GM12891 (cell line): ENCODE measurements around the gene PPDPF.

Source experiments
- POLR2A ChIP-seq: IDR thresholded peaks from 2 replicates; pipeline ENCODE4 v1.6.1; 2011; ENCODE audit warnings: low read depth, low read length, control low read depth
- POLR2AphosphoS5 ChIP-seq: IDR thresholded peaks from 2 replicates; pipeline ENCODE4 v1.6.1; 2011; ENCODE audit warnings: low read depth, low read length, control low read depth
- SPI1 ChIP-seq: IDR thresholded peaks from 2 replicates; pipeline ENCODE4 v1.6.1; 2011; ENCODE audit warnings: low read depth, low read length, control low read depth
- TAF1 ChIP-seq: IDR thresholded peaks from 2 replicates; pipeline ENCODE4 v1.6.1; 2011; ENCODE audit warnings: low read depth, low read length, control low read depth

DNA sequence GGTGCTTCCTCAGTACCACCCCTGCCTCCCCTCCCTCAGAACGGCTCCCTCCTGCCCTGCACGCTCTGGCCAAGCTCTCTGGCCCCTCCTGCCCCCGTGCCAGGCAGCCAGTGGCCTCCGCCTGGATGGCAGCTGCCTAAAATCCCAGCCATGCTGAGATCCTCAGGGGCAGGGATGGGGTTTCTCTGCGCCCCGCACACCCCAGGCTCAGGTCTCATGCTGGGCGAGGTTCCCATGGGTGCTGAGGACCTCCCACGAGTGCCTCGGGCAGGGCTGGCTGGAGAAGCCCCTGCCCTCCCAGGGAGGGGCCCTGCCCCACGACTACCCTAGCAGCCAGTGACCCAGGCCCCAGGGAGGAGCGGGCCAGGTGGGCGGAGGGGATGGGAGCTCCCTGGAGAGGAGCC, 13.9 kb downstream of the PPDPF start:
- TF ChIP-seq POLR2AphosphoS5: no peak
- TF ChIP-seq POLR2A: no peak
- no peak for TF ChIP-seq TAF1
- TF ChIP-seq SPI1: no peak
